Adrenal gland (tissue), 5 donors: ENCODE data around the gene DOHH.

Experiments used
- CTCF ChIP-seq, 6 experiments: fragments of 450-650 bp in 4 of 6; fragments of 200-600 bp in 2 of 6; sonication (generic) in 1 of 6; IDR thresholded peaks; 1 replicate in 5 of 6; 2 replicates in 1 of 6; pipeline versions ENCODE4 v1.5.1 to v1.8.0; 2016 to 2021; ENCODE audit warnings: antibody characterized with exemption in 6 of 6, mild to moderate bottlenecking in 2 of 6, moderate library complexity in 1 of 6
- POLR2A ChIP-seq, 2 donors: fragments of 450-650 bp; IDR thresholded peaks; one replicate each; pipeline ENCODE4 v1.6.1; 2017; ENCODE audit warnings: antibody characterized with exemption in 2 of 2, mild to moderate bottlenecking in 2 of 2, moderate library complexity in 1 of 2
- donor health status: DM: no; HTN: no; CAD: no.

DNA sequence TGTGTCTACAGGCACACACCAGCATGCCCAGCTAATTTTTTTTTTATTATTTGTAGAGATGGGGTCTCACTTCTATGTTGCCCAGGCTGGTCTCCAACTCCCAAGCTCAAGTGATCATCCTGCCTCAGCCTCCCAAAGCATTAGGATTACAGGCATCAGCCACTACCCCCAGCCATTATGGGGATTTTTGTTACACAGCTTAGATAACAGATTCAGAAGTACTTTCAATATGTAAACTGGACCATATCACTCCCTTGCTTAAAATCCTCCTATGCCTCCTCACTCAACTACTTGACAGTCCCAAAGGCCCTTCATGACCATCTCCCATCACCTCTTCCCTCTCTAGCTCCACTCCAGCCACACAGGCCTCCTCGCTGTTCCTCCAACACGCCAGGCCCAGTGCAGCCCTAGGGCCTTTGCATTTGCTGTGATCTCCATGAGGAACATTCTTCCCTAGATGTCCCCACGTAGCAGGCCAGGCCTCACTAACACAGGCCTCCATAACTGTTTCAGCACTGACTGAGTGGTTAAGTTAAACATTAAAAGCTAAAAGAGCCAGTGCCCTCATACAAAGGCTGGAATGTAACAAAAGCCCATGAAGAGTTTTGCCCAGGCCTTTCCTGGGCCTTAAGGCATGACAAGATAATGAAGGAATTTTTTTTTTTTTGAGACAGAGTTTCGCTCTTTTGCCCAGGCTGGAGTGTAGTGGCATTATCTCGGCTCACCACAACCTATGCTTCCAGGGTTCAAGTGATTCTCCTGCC, 2.5 kb downstream of the DOHH start:
- TF ChIP-seq CTCF (IDR thresholded peaks at IDR 0.05): no peak
- no peak for TF ChIP-seq POLR2A (IDR thresholded peaks at IDR 0.05)
